Measurements from ENCODE around the gene ABHD12B.
"Not testable (repeated sequence)": the region's sequence is repeated elsewhere in the genome, so short reads cannot be mapped to it uniquely, and the experiment has no call there.

Gene ABHD12B

GRCh38 chr14:50839691-50840090 is 32.2 kb upstream of the ABHD12B start:
- DNase-seq = no peak

- no peak for DNase-seq
These were observed 27.5 kb upstream of the ABHD12B start for GRCh38 chr14:50844391-50844790.

- no peak for DNase-seq
These were observed 26.7 kb upstream of the ABHD12B start for GRCh38 chr14:50845166-50845565.

GRCh38 chr14:50846226-50846880 is 25.5 kb upstream of the ABHD12B start:
- DNase-seq = no peak

GRCh38 chr14:50853891-50854290 is 18.0 kb upstream of the ABHD12B start:
- DNase-seq = no peak

- DNase-seq = no peak
These were observed 17.3 kb upstream of the ABHD12B start for GRCh38 chr14:50854521-50854920.

GRCh38 chr14:50855558-50855957 is 16.3 kb upstream of the ABHD12B start:
- DNase-seq = no peak

- DNase-seq = no peak
These were observed 15.2 kb upstream of the ABHD12B start for GRCh38 chr14:50856660-50857059.

- no peak for DNase-seq
These were observed 12.6 kb upstream of the ABHD12B start for GRCh38 chr14:50859296-50859624.

GRCh38 chr14:50860478-50861086 is 11.3 kb upstream of the ABHD12B start:
- DNase-seq = peak; percentile 58 to 86 (median 82)

- no peak for DNase-seq
These were observed 9.8 kb upstream of the ABHD12B start for GRCh38 chr14:50862036-50862570.

- DNase-seq = no peak
These were observed 7.6 kb upstream of the ABHD12B start for GRCh38 chr14:50864237-50864636.

- no peak for DNase-seq
These were observed 6.9 kb upstream of the ABHD12B start for GRCh38 chr14:50864946-50865345.

- no peak for DNase-seq
These were observed 6.3 kb upstream of the ABHD12B start for GRCh38 chr14:50865391-50866076.

- DNase-seq = no peak
These were observed 625 bp upstream of the ABHD12B start for GRCh38 chr14:50871228-50871627.

GRCh38 chr14:50874757-50875156 is 2.9 kb downstream of the ABHD12B start:
- DNase-seq = no peak

- DNase-seq = peak in 2 of 4 experiments; percentile 5 to 6
These were observed 3.7 kb downstream of the ABHD12B start for GRCh38 chr14:50875359-50876070.

GRCh38 chr14:50882932-50883826 is 11.3 kb downstream of the ABHD12B start:
- no peak for DNase-seq

- DNase-seq = no peak
These were observed 12.0 kb downstream of the ABHD12B start for GRCh38 chr14:50883827-50884197.

GRCh38 chr14:50887476-50887875 is 15.6 kb downstream of the ABHD12B start:
- no peak for DNase-seq

GRCh38 chr14:50892255-50892654 is 20.4 kb downstream of the ABHD12B start:
- no peak for DNase-seq

GRCh38 chr14:50896421-50896820 is 24.6 kb downstream of the ABHD12B start:
- DNase-seq = not testable (repeated sequence)
